IMR-90 (cell line): ENCODE data around the gene PPP3CB.

ENCODE experiments used
- BHLHE40 ChIP-seq: fragments of 150-350 bp; IDR thresholded peaks from 2 replicates; pipeline ENCODE4 v1.6.1; 2016; ENCODE audit warnings: mild to moderate bottlenecking, low read depth, low read length
- MXI1 ChIP-seq: IDR thresholded peaks from 2 replicates; pipeline ENCODE4 v1.6.1; 2012; ENCODE audit warnings: low read depth, mild to moderate bottlenecking, low read length, moderate library complexity, borderline replicate concordance
- NFE2L2 ChIP-seq: fragments of 150-350 bp; IDR thresholded peaks from 2 replicates; pipeline ENCODE4 v1.6.1; 2016; ENCODE audit warnings: low read depth, mild to moderate bottlenecking, low read length
- POLR2A ChIP-seq: IDR thresholded peaks from 2 replicates; pipeline ENCODE4 v1.6.1; 2012; ENCODE audit warnings: mild to moderate bottlenecking, low read depth, low read length
- RAD21 ChIP-seq: IDR thresholded peaks from 2 replicates; pipeline ENCODE4 v1.6.1; 2012; ENCODE audit warnings: low read length, improper control_type of control experiment
- SMC3 ChIP-seq: fragments of 150-350 bp; IDR thresholded peaks from 2 replicates; pipeline ENCODE4 v1.6.1; 2016; ENCODE audit warnings: low read depth, mild to moderate bottlenecking, antibody characterized with exemption, low read length, moderate library complexity
- TF ChIP-seq, protein P1 (sequence below): conservative IDR thresholded peaks from 2 replicates; pipeline ENCODE4 v1.5.1; 2012; ENCODE audit warnings: mild to moderate bottlenecking, low read depth, low read length, improper control_type of control experiment
- TF ChIP-seq, protein P2 (sequence below): fragments of 150-350 bp; IDR thresholded peaks from 2 replicates; pipeline ENCODE4 v1.6.1; 2016; ENCODE audit warnings: low read depth, mild to moderate bottlenecking, low read length, moderate library complexity, borderline replicate concordance

DNA sequence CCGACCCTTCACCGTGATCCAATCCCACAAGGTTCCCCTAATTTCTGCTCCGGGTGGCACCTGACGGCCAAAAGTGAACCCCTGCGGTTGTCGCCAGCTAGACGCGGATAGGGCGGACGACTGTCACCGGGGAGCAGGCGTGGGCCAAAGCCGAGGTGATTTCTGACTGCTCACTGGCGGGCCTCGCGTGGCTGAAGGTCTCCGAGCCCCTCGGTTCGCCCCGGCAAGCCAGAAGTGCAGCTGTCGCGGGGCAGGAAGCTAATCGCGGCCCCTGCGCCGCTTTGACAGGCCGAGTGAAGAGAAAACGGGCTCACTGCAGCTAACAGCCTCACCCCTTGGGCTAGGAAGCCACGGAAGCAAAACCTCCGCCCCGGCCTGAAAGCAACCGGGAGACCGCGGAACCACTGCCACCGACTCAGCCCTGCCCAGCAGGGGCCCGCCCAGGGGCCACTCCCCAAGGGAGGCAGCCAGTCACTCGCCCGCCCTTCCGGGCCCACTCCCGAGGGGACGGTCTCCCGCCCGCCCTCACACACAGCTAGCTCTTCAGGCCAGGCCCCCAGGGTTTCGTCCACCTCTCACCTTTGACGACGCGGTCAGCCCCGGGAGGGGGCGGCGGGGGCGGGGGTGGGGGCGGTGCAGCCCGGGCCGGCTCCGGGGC is 469 bp downstream of the PPP3CB start:
- TF ChIP-seq, protein P1, sequence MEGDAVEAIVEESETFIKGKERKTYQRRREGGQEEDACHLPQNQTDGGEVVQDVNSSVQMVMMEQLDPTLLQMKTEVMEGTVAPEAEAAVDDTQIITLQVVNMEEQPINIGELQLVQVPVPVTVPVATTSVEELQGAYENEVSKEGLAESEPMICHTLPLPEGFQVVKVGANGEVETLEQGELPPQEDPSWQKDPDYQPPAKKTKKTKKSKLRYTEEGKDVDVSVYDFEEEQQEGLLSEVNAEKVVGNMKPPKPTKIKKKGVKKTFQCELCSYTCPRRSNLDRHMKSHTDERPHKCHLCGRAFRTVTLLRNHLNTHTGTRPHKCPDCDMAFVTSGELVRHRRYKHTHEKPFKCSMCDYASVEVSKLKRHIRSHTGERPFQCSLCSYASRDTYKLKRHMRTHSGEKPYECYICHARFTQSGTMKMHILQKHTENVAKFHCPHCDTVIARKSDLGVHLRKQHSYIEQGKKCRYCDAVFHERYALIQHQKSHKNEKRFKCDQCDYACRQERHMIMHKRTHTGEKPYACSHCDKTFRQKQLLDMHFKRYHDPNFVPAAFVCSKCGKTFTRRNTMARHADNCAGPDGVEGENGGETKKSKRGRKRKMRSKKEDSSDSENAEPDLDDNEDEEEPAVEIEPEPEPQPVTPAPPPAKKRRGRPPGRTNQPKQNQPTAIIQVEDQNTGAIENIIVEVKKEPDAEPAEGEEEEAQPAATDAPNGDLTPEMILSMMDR, result no peak
- TF ChIP-seq POLR2A (peak; percentile 87), SMC3 (no peak), NFE2L2 (no peak), RAD21 (no peak), BHLHE40 (no peak), MXI1 (peak; percentile 54; the same call in 1 of the 2 replicates)
- TF ChIP-seq, protein P2, sequence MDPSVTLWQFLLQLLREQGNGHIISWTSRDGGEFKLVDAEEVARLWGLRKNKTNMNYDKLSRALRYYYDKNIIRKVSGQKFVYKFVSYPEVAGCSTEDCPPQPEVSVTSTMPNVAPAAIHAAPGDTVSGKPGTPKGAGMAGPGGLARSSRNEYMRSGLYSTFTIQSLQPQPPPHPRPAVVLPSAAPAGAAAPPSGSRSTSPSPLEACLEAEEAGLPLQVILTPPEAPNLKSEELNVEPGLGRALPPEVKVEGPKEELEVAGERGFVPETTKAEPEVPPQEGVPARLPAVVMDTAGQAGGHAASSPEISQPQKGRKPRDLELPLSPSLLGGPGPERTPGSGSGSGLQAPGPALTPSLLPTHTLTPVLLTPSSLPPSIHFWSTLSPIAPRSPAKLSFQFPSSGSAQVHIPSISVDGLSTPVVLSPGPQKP, result no peak
